ENCODE results near the gene ANGPTL8. TPM values are rescaled to one million over a fixed set of nuclear protein-coding genes. Genes with fewer than 3 reads are reported as not detected.

The ANGPTL8 gene
- polyA plus RNA-seq, 3 donors from 2014 or later: not detected

- H3K27ac Mint-ChIP-seq: no peak overlapping the region
- H3K4me3 Mint-ChIP-seq: peak overlapping the region in 2 of 5 donors; percentile 27 to 50
- H3K4me1 Mint-ChIP-seq: peaks cover 4 to 10% of the 10 kb centered on the region in 2 donors
- no peak for DNase-seq
- peaks cover 0 to 3% (median 0%) of the 10 kb centered on the region in 6 donors for H3K9me3 Mint-ChIP-seq
- H3K36me3 Mint-ChIP-seq: no peaks in the 10 kb centered on the region
- H3K27me3 Mint-ChIP-seq (ENCODE audit: low read depth in 3 of 3): peaks cover 25 to 29% (median 27%) of the 10 kb centered on the region in 3 donors
Measured at GRCh38 chr19:11264452-11265176, 25.2 kb downstream of the ANGPTL8 start.

- Mint-ChIP-seq H3K27ac (peak overlapping the region in 1 of 6 donors; percentile 8), H3K36me3 (no peaks in the 10 kb centered on the region), H3K9me3 (peaks cover 0 to 3% (median 0%) of the 10 kb centered on the region in 6 donors), H3K4me3 (peak overlapping the region in 1 of 5 donors; percentile 2), H3K27me3 (ENCODE audit: low read depth in 3 of 3) (peaks cover 23 to 27% (median 25%) of the 10 kb centered on the region in 3 donors), H3K4me1 (peaks cover 4 to 10% of the 10 kb centered on the region in 2 donors)
- DNase-seq: no peak
Measured at GRCh38 chr19:11265177-11265784, 25.9 kb downstream of the ANGPTL8 start.

GRCh38 chr19:11265785-11266236, 26.4 kb downstream of the ANGPTL8 start:
- Mint-ChIP-seq H3K9me3 (peaks cover 0 to 3% (median 0%) of the 10 kb centered on the region in 6 donors), H3K27ac (no peak overlapping the region), H3K4me3 (peak overlapping the region in 1 of 5 donors; percentile 21), H3K36me3 (no peaks in the 10 kb centered on the region), H3K4me1 (peaks cover 3 to 10% of the 10 kb centered on the region in 2 donors), H3K27me3 (ENCODE audit: low read depth in 3 of 3) (peaks cover 22 to 26% (median 25%) of the 10 kb centered on the region in 3 donors)
- DNase-seq: no peak

GRCh38 chr19:11267316-11268085, 28.1 kb downstream of the ANGPTL8 start:
- no peak overlapping the region for H3K27ac Mint-ChIP-seq
- H3K4me3 Mint-ChIP-seq: no peak overlapping the region
- peaks cover 0 to 2% (median 0%) of the 10 kb centered on the region in 6 donors for H3K9me3 Mint-ChIP-seq
- no peak for DNase-seq
- H3K4me1 Mint-ChIP-seq: peaks cover 0 to 7% of the 10 kb centered on the region in 2 donors
- H3K36me3 Mint-ChIP-seq: no peaks in the 10 kb centered on the region
- peaks cover 14 to 23% (median 20%) of the 10 kb centered on the region in 3 donors for H3K27me3 Mint-ChIP-seq (ENCODE audit: low read depth in 3 of 3)

- peaks cover 0 to 2% (median 0%) of the 10 kb centered on the region in 6 donors for H3K9me3 Mint-ChIP-seq
- H3K36me3 Mint-ChIP-seq: no peaks in the 10 kb centered on the region
- no peak overlapping the region for H3K27ac Mint-ChIP-seq
- no peak overlapping the region for H3K4me3 Mint-ChIP-seq
- H3K4me1 Mint-ChIP-seq: peaks cover 0 to 2% of the 10 kb centered on the region in 2 donors
- no peak for DNase-seq
- H3K27me3 Mint-ChIP-seq (ENCODE audit: low read depth in 3 of 3): peaks cover 13 to 29% (median 25%) of the 10 kb centered on the region in 3 donors
Measured at GRCh38 chr19:11268783-11269267, 29.4 kb downstream of the ANGPTL8 start.

- Mint-ChIP-seq H3K9me3 (peaks cover 0 to under 1% (median 0%) of the 10 kb centered on the region in 6 donors), H3K27me3 (ENCODE audit: low read depth in 3 of 3) (peaks cover 14 to 26% (median 26%) of the 10 kb centered on the region in 3 donors), H3K36me3 (no peaks in the 10 kb centered on the region), H3K27ac (no peak overlapping the region), H3K4me1 (peaks cover 0 to 2% of the 10 kb centered on the region in 2 donors), H3K4me3 (no peak overlapping the region)
- no peak for DNase-seq
Measured at GRCh38 chr19:11269408-11269807, 30.0 kb downstream of the ANGPTL8 start.

- Mint-ChIP-seq H3K27me3 (ENCODE audit: low read depth in 3 of 3) (peaks cover 14 to 30% (median 14%) of the 10 kb centered on the region in 3 donors), H3K4me1 (no peaks in the 10 kb centered on the region), H3K27ac (no peak overlapping the region)
Measured at GRCh38 chr19:11273296-11273695, 33.9 kb downstream of the ANGPTL8 start.

GRCh38 chr19:11273989-11274388, 34.6 kb downstream of the ANGPTL8 start:
- H3K4me3 Mint-ChIP-seq: no peak overlapping the region

More at GRCh38 chr19:11273296-11273695, 33.9 kb downstream of the ANGPTL8 start:
- no peak overlapping the region for H3K4me3 Mint-ChIP-seq
- peaks cover 0 to 3% (median 0%) of the 10 kb centered on the region in 6 donors for H3K9me3 Mint-ChIP-seq
- H3K36me3 Mint-ChIP-seq: no peaks in the 10 kb centered on the region
- DNase-seq: no peak

GRCh38 chr19:11274533-11275086, 35.2 kb downstream of the ANGPTL8 start:
- H3K4me1 Mint-ChIP-seq: peaks cover 4 to 5% of the 10 kb centered on the region in 2 donors
- peaks cover 0 to 4% (median 2%) of the 10 kb centered on the region in 6 donors for H3K9me3 Mint-ChIP-seq
- no peaks in the 10 kb centered on the region for H3K36me3 Mint-ChIP-seq
- H3K4me3 Mint-ChIP-seq: no peak overlapping the region
- peaks cover 12 to 29% (median 15%) of the 10 kb centered on the region in 3 donors for H3K27me3 Mint-ChIP-seq (ENCODE audit: low read depth in 3 of 3)
- DNase-seq: no peak
- no peak overlapping the region for H3K27ac Mint-ChIP-seq

More at GRCh38 chr19:11273989-11274388, 34.6 kb downstream of the ANGPTL8 start:
- H3K4me1 Mint-ChIP-seq: no peaks in the 10 kb centered on the region
- H3K36me3 Mint-ChIP-seq: no peaks in the 10 kb centered on the region
- H3K9me3 Mint-ChIP-seq: peaks cover 0 to 3% (median 0%) of the 10 kb centered on the region in 6 donors
- no peak overlapping the region for H3K27ac Mint-ChIP-seq
- H3K27me3 Mint-ChIP-seq (ENCODE audit: low read depth in 3 of 3): peaks cover 14 to 29% (median 14%) of the 10 kb centered on the region in 3 donors
- no peak for DNase-seq

- H3K9me3 Mint-ChIP-seq: peaks cover 0 to 12% (median 5%) of the 10 kb centered on the region in 6 donors
- H3K36me3 Mint-ChIP-seq: no peaks in the 10 kb centered on the region
- no peak overlapping the region for H3K27ac Mint-ChIP-seq
- H3K4me3 Mint-ChIP-seq: peak overlapping the region in 1 of 5 donors; percentile 41
- peaks cover 25 to 35% (median 26%) of the 10 kb centered on the region in 3 donors for H3K27me3 Mint-ChIP-seq (ENCODE audit: low read depth in 3 of 3)
- peaks cover 13 to 17% of the 10 kb centered on the region in 2 donors for H3K4me1 Mint-ChIP-seq
- no peak for DNase-seq
Measured at GRCh38 chr19:11278670-11279069, 39.3 kb downstream of the ANGPTL8 start.

GRCh38 chr19:11279505-11280236, 40.3 kb downstream of the ANGPTL8 start:
- peaks cover 13 to 17% of the 10 kb centered on the region in 2 donors for H3K4me1 Mint-ChIP-seq
- no peaks in the 10 kb centered on the region for H3K36me3 Mint-ChIP-seq
- H3K4me3 Mint-ChIP-seq: peak overlapping the region; percentile 41 to 73 (median 70)
- peak overlapping the region in 2 of 6 donors; percentile 53 to 68 for H3K27ac Mint-ChIP-seq
- peaks cover 0 to 12% (median 5%) of the 10 kb centered on the region in 6 donors for H3K9me3 Mint-ChIP-seq
- peaks cover 22 to 34% (median 22%) of the 10 kb centered on the region in 3 donors for H3K27me3 Mint-ChIP-seq (ENCODE audit: low read depth in 3 of 3)
- peak; percentile 61 to 64 (median 62) for DNase-seq

GRCh38 chr19:11281356-11282049, 42.1 kb downstream of the ANGPTL8 start:
- no peak overlapping the region for H3K27ac Mint-ChIP-seq
- peak overlapping the region in 2 of 5 donors; percentile 15 to 53 for H3K4me3 Mint-ChIP-seq
- H3K4me1 Mint-ChIP-seq: peaks cover 13 to 17% of the 10 kb centered on the region in 2 donors
- H3K36me3 Mint-ChIP-seq: no peaks in the 10 kb centered on the region
- H3K27me3 Mint-ChIP-seq (ENCODE audit: low read depth in 3 of 3): peaks cover 22 to 25% (median 24%) of the 10 kb centered on the region in 3 donors
- peaks cover 0 to 14% (median 5%) of the 10 kb centered on the region in 6 donors for H3K9me3 Mint-ChIP-seq
- no peak for DNase-seq
